Measurements from ENCODE around the gene CAB39L.
A peak's percentile ranks its signal among the peaks of the same experiment; 100 is the strongest.

Gene CAB39L

DNA sequence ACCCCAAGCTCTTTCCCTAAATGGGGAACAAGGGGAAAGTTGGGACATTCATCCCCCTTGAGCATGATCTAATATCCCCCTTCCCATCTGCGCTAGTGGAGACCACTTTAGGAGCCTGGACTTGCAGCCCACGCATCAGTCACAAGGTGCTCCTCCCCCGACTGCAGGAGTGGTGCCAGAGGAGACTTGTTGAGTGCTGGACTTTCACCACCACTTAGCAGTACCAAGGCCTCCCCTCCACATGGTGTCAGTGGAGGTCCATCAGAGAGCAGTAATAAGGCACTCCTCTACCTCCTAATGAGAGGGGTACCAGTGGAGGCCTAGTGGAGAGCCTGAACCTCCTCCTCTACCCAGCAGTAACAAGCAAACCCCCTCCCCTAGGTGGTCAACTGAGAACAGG, 22.5 kb downstream of the CAB39L start:
- H3K4me3 ChIP-seq (ENCODE audit: severe bottlenecking) = no peak overlapping the region
- TF ChIP-seq CTCF (IDR thresholded peaks at IDR 0.05; ENCODE audit: poor library complexity, severe bottlenecking) = peak; percentile 19
- H3K4me1 ChIP-seq (ENCODE audit: insufficient read depth, poor library complexity, severe bottlenecking) = no peaks in the 10 kb centered on the region
- H3K27me3 ChIP-seq (ENCODE audit: insufficient read depth, poor library complexity, severe bottlenecking) = no peaks in the 10 kb centered on the region
- no peak overlapping the region for H3K27ac ChIP-seq (ENCODE audit: poor library complexity, severe bottlenecking)
- DNase-seq (ENCODE audit: low spot score) (no peak), ATAC-seq (ENCODE audit: low read depth) (peak; percentile 36; the same call in 2 of the 3 replicates)
- no peaks in the 10 kb centered on the region for H3K9me3 ChIP-seq (ENCODE audit: severe bottlenecking)
- no peaks in the 10 kb centered on the region for H3K36me3 ChIP-seq (ENCODE audit: low read depth)

GRCh38 chr13:49419276-49419675, 24.6 kb downstream of the CAB39L start:
- DNase-seq (ENCODE audit: low spot score) = no peak
- no peak for ATAC-seq (ENCODE audit: low read depth)
- Histone ChIP-seq H3K4me3 (ENCODE audit: severe bottlenecking) (no peak overlapping the region), H3K27ac (ENCODE audit: poor library complexity, severe bottlenecking) (no peak overlapping the region), H3K36me3 (ENCODE audit: low read depth) (no peaks in the 10 kb centered on the region), H3K9me3 (ENCODE audit: severe bottlenecking) (no peaks in the 10 kb centered on the region), H3K4me1 (ENCODE audit: insufficient read depth, poor library complexity, severe bottlenecking) (no peaks in the 10 kb centered on the region), H3K27me3 (ENCODE audit: insufficient read depth, poor library complexity, severe bottlenecking) (no peaks in the 10 kb centered on the region)
- no peak for TF ChIP-seq CTCF (IDR thresholded peaks at IDR 0.05; ENCODE audit: poor library complexity, severe bottlenecking)

- no peak for TF ChIP-seq CTCF (IDR thresholded peaks at IDR 0.05; ENCODE audit: poor library complexity, severe bottlenecking)
- H3K27me3 ChIP-seq (ENCODE audit: insufficient read depth, poor library complexity, severe bottlenecking) = no peaks in the 10 kb centered on the region
- ATAC-seq (ENCODE audit: low read depth) (no peak), DNase-seq (ENCODE audit: low spot score) (no peak)
- H3K9me3 ChIP-seq (ENCODE audit: severe bottlenecking) = no peaks in the 10 kb centered on the region
- H3K36me3 ChIP-seq (ENCODE audit: low read depth) = no peaks in the 10 kb centered on the region
- no peak overlapping the region for H3K4me3 ChIP-seq (ENCODE audit: severe bottlenecking)
- no peak overlapping the region for H3K27ac ChIP-seq (ENCODE audit: poor library complexity, severe bottlenecking)
- no peaks in the 10 kb centered on the region for H3K4me1 ChIP-seq (ENCODE audit: insufficient read depth, poor library complexity, severe bottlenecking)
These were observed 25.7 kb downstream of the CAB39L start for GRCh38 chr13:49418206-49418605.

DNA sequence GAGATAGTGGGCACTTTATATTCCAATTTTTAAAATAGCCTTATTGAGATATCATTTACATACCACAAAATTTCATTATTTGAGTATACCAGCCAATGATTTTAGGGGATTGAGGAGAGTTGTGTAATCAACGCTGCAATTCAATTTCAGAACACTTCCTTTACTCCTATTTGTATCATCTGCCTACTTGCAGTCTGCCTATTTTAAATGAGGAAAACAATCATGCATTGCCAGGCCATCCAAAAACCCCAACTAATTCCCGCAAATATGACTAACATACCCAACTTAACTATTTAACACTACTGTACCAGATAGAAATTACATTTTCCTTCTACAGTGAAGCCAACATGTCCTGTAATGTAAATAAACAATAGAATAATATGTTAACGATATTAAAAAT, 26.7 kb downstream of the CAB39L start:
- H3K9me3 ChIP-seq (ENCODE audit: severe bottlenecking) = no peaks in the 10 kb centered on the region
- H3K36me3 ChIP-seq (ENCODE audit: low read depth) = no peaks in the 10 kb centered on the region
- no peak overlapping the region for H3K27ac ChIP-seq (ENCODE audit: poor library complexity, severe bottlenecking)
- DNase-seq (ENCODE audit: low spot score) = no peak
- no peak for ATAC-seq (ENCODE audit: low read depth)
- no peaks in the 10 kb centered on the region for H3K27me3 ChIP-seq (ENCODE audit: insufficient read depth, poor library complexity, severe bottlenecking)
- no peak overlapping the region for H3K4me3 ChIP-seq (ENCODE audit: severe bottlenecking)
- TF ChIP-seq CTCF (IDR thresholded peaks at IDR 0.05; ENCODE audit: poor library complexity, severe bottlenecking) = no peak
- no peaks in the 10 kb centered on the region for H3K4me1 ChIP-seq (ENCODE audit: insufficient read depth, poor library complexity, severe bottlenecking)

DNA sequence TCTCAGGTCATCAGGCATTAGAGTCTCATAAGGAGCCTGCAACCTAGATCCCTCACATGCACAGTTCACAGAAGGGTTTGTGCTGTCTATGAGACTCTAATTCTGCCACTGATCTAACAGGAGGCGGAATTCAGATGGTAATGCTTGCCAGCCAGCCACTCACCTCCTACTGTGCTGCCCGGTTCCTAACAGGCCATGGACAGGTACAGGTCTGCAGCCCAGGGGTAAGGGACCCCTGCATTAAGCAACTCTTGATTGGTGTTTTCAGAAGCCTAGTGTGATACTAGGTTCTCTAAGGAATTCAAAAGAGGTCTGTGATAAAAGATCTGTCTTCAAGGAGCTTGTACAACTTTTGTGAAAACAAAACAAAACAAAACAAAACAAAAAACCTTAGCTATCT, 31.1 kb downstream of the CAB39L start:
- DNase-seq (ENCODE audit: low spot score) (no peak), ATAC-seq (ENCODE audit: low read depth) (no peak)
- Histone ChIP-seq H3K4me1 (ENCODE audit: insufficient read depth, poor library complexity, severe bottlenecking) (no peaks in the 10 kb centered on the region), H3K27ac (ENCODE audit: poor library complexity, severe bottlenecking) (no peak overlapping the region), H3K9me3 (ENCODE audit: severe bottlenecking) (no peaks in the 10 kb centered on the region), H3K27me3 (ENCODE audit: insufficient read depth, poor library complexity, severe bottlenecking) (no peaks in the 10 kb centered on the region), H3K4me3 (ENCODE audit: severe bottlenecking) (no peak overlapping the region), H3K36me3 (ENCODE audit: low read depth) (no peaks in the 10 kb centered on the region)
- TF ChIP-seq CTCF (IDR thresholded peaks at IDR 0.05; ENCODE audit: poor library complexity, severe bottlenecking) = no peak

Data from RWPE2 (cell line).